GM21737 (cell line): Measurements from ENCODE around the gene PCDHGA1.
"Not testable (repeated sequence)": the region's sequence is repeated elsewhere in the genome, so short reads cannot be mapped to it uniquely, and the experiment has no call there.

Experiments
- ATAC-seq: cut with Tn5 transposase; IDR thresholded peaks from one replicate; pipeline ENCODE4 v1.9.1; 2021; ENCODE audit warnings: mild to moderate bottlenecking, moderate library complexity; ENCODE audit not compliant: unreplicated experiment

Gene PCDHGA1

GRCh38 chr5:141330299-141331080, at the start of gene PCDHGA1:
Gene PCDHGA1, plus strand, starts transcription at chr5:141330514.
- ATAC-seq: no peak

- ATAC-seq: no peak
Measured at GRCh38 chr5:141298376-141298775, 31.9 kb upstream of the PCDHGA1 start.

- ATAC-seq: no peak
Measured at GRCh38 chr5:141303756-141304155, 26.6 kb upstream of the PCDHGA1 start, which contains the start of gene SLC25A2. Gene SLC25A2, minus strand, starts transcription at chr5:141304049. Its CDS starts 184 bp downstream, at chr5:141303865.

- ATAC-seq: no peak
Measured at GRCh38 chr5:141306630-141307029, 23.7 kb upstream of the PCDHGA1 start.

GRCh38 chr5:141313711-141314110, 16.6 kb upstream of the PCDHGA1 start:
- ATAC-seq: no peak

- ATAC-seq: not testable (repeated sequence)
Measured at GRCh38 chr5:141316963-141317362, 13.4 kb upstream of the PCDHGA1 start.

GRCh38 chr5:141319202-141319601, 11.1 kb upstream of the PCDHGA1 start:
- ATAC-seq: no peak

- no peak for ATAC-seq
Measured at GRCh38 chr5:141319699-141320098, 10.6 kb upstream of the PCDHGA1 start.

- ATAC-seq: peak; percentile 98
Measured at GRCh38 chr5:141320225-141321169, 9.8 kb upstream of the PCDHGA1 start, which contains the start of gene TAF7. Gene TAF7, minus strand, starts transcription at chr5:141320784. Its CDS starts 740 bp downstream, at chr5:141320044.

- no peak for ATAC-seq
Measured at GRCh38 chr5:141322261-141322660, 8.1 kb upstream of the PCDHGA1 start.

GRCh38 chr5:141326088-141326854, 4.0 kb upstream of the PCDHGA1 start:
- no peak for ATAC-seq

GRCh38 chr5:141328231-141328630, 2.1 kb upstream of the PCDHGA1 start:
- ATAC-seq: no peak

GRCh38 chr5:141332571-141332970, 2.3 kb downstream of the PCDHGA1 start:
- ATAC-seq: not testable (repeated sequence)

GRCh38 chr5:141338538-141339306, 8.4 kb downstream of the PCDHGA1 start, which contains the start of gene PCDHGA2:
Gene PCDHGA2, plus strand, starts transcription at chr5:141338760.
- no peak for ATAC-seq

GRCh38 chr5:141340781-141341354, 10.6 kb downstream of the PCDHGA1 start:
- not testable (repeated sequence) for ATAC-seq

- ATAC-seq: no peak
Measured at GRCh38 chr5:141342773-141343172, 12.5 kb downstream of the PCDHGA1 start.

- ATAC-seq: no peak
Measured at GRCh38 chr5:141343242-141343952, 13.1 kb downstream of the PCDHGA1 start, which contains the start of gene PCDHGA3. Gene PCDHGA3, plus strand, starts transcription at chr5:141343829. Its CDS starts 205 bp downstream, at chr5:141344034.

GRCh38 chr5:141343953-141344463, 13.7 kb downstream of the PCDHGA1 start:
- no peak for ATAC-seq
